GM08714 (cell line): ENCODE results near the gene NKD2.

ENCODE experiments used
- H3K4me3 ChIP-seq: fragments of 200-500 bp; sonication (Bioruptor generic); 2 replicates; pipeline ENCODE4 v1.5.1; 2014; ENCODE audit warnings: mild to moderate bottlenecking, low read length, inconsistent platforms
- ZNF274 ChIP-seq: IDR thresholded peaks from 2 replicates; pipeline ENCODE4 v1.6.1; 2012; ENCODE audit warnings: mild to moderate bottlenecking, low read depth, low read length

The NKD2 gene

GRCh38 chr5:1001406-1002270, 7.0 kb upstream of the NKD2 start:
- H3K4me3 ChIP-seq, result no peak overlapping the region
- TF ChIP-seq ZNF274, result no peak

GRCh38 chr5:1002271-1002546, 6.4 kb upstream of the NKD2 start:
- H3K4me3 ChIP-seq, result no peak overlapping the region
- TF ChIP-seq ZNF274, result no peak

- H3K4me3 ChIP-seq, result no peak overlapping the region
- no peak for TF ChIP-seq ZNF274
Measured at GRCh38 chr5:1002836-1003235, 5.8 kb upstream of the NKD2 start.

GRCh38 chr5:1003296-1003937, 5.2 kb upstream of the NKD2 start:
- TF ChIP-seq ZNF274, result no peak
- H3K4me3 ChIP-seq, result no peak overlapping the region

GRCh38 chr5:1004461-1005248, 3.9 kb upstream of the NKD2 start:
- peak overlapping the region; percentile 50; the same call in 1 of the 2 replicates for H3K4me3 ChIP-seq
- no peak for TF ChIP-seq ZNF274

- peak overlapping the region; percentile 50; the same call in 1 of the 2 replicates for H3K4me3 ChIP-seq
- no peak for TF ChIP-seq ZNF274
Measured at GRCh38 chr5:1005249-1005851, 3.3 kb upstream of the NKD2 start.

GRCh38 chr5:1005904-1006655, 2.5 kb upstream of the NKD2 start:
- H3K4me3 ChIP-seq, result no peak overlapping the region
- no peak for TF ChIP-seq ZNF274

- no peak for TF ChIP-seq ZNF274
Measured at GRCh38 chr5:1006656-1007071, 1.9 kb upstream of the NKD2 start.

GRCh38 chr5:1007221-1007680, 1.4 kb upstream of the NKD2 start:
- no peak for TF ChIP-seq ZNF274

More at GRCh38 chr5:1006656-1007071, 1.9 kb upstream of the NKD2 start:
- no peak overlapping the region for H3K4me3 ChIP-seq

GRCh38 chr5:1007681-1008450, 736 bp upstream of the NKD2 start:
- no peak overlapping the region for H3K4me3 ChIP-seq
- TF ChIP-seq ZNF274, result no peak

More at GRCh38 chr5:1007221-1007680, 1.4 kb upstream of the NKD2 start:
- H3K4me3 ChIP-seq, result no peak overlapping the region

GRCh38 chr5:1009359-1010180, 968 bp downstream of the NKD2 start:
- no peak for TF ChIP-seq ZNF274
- peak overlapping the region; percentile 42; the same call in 1 of the 2 replicates for H3K4me3 ChIP-seq

- peak overlapping the region; percentile 42; the same call in 1 of the 2 replicates for H3K4me3 ChIP-seq
- no peak for TF ChIP-seq ZNF274
Measured at GRCh38 chr5:1010181-1010510, 1.5 kb downstream of the NKD2 start.
